HUDEP-2 (cell line): ENCODE data around the gene CPAMD8.
"Not testable (repeated sequence)": the region's sequence is repeated elsewhere in the genome, so short reads cannot be mapped to it uniquely, and the experiment has no call there.

Source experiments
- DNase-seq, 76 experiments: peaks; one replicate each; lab custom pipeline; 2025; ENCODE audit not compliant: unreplicated experiment in 76 of 76; lab: John Stamatoyannopoulos, UW

Gene CPAMD8

DNA sequence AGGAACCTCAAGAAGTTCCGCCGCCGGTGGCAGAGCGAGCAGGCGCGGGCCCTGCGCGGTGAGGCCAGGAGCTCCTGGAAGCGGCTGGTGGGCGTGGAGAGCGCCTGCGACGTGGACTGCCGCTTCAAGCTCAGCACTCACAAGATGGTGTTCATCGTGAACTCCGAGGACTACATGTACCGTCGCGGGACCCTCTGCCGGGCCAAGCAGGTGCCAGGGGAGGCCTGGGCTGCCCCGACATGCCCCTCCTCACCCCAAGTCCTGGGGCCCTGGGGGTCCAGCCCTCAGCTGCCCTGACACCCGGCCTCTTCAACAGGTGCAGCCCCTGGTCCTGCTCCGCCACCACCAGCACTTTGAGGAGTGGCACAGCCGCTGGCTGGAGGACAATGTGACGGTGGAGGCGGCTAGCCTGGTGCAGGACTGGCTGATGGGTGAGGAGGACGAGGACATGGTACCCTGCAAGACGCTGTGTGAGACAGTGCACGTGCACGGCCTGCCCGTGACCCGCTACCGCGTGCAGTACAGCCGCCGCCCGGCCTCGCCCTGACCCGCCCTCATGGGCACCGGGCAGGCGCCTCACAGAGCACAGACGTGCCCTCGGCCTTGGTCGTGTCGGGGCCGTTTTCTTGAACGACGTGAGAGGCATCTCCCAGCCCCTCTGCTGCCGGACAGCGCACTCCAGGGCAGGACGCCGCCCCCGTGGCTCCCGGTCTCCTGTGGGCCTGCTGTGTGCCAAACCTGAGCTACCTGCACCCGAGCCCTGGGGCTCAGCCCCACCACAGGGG lies 148.2 kb downstream of the CPAMD8 start:
- DNase-seq, result no peak

DNA sequence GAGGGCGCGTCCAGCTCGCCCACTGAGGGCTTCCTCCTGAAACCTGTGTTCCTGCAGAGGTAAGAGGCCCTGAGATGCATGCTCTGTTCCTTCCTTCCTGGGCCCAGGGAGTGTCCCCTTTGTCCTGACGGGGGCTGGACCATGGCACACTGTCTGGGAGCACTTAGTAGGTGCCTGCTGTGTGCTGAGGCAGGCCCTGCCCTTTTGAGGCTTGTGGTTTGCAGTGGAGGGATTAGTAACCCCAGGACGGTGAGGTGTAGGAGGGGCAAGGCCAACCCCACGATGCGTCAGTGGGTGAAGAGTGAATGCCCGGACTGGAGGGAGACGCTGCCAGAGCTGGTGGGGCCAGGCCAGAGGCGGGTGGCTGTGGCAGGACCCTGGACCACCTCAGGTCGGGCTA lies 149.0 kb downstream of the CPAMD8 start:
- no peak for DNase-seq

DNA sequence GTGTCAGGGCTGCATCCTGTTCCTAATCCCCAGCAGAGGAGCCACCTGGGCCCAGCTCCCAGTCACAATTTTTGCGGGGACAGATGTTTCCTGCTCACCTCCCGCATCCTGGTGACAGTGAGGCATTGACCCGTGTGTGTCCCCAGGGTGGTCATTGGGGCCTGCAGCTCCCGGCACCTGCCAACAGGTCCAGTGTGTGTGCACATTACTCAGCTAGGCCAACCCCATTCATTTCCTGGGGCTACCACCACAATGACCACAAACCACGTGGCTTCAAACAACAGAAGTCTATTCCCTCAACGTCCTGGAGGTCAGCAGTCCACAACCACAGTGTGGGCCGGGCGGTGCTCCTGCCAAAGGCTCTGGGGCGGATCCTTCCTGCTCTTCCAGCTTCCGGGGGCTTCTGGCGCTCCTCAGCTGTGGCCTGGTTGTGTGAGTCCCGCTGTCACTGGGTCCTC lies 149.7 kb downstream of the CPAMD8 start:
- no peak for DNase-seq

DNA sequence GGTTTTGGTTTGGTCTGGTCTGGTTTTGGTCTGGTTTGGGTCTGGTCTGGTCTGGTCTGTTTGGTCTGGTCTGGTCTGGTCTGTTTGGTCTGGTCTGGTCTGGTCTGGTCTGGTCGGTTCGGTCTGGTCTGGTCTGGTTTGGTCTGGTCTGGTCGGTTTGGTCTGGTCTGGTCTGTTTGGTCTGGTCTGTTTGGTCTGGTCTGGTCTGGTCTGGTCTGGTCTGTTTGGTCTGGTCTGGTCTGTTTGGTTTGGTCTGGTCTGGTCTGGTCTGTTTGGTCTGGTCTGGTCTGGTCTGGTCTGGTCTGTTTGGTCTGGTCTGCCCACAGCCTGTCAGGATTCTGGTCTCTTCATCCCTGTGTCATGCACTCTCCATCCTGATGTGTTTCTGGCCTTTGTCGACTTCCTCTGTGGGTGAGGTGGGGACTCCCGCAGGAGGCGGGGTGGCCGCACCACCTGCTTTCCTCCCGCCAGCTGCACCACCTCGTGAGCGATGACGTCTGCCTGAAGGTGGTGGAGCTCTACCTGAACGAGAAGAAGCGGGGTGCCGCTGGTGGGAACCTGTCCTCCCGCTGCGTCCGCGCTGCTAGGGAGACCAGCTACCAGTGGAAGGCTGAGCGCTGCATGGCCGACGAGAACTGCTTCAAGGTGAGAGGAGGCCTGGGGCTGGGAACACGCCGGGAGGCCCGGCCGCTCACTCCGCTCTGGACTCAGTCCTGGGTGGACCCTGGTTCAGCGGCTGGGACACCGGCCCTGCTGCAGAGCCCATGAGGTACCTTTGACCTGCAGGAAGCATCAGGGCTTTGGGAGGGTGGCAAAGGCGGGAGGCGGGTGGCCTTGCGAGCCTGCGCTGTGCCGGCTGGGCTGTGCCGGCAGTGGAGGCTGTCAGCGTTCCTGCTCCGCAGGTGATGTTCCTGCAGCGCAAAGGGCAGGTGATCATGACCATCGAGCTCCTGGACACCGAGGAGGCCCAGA lies 150.7 kb downstream of the CPAMD8 start:
- DNase-seq, result no peak

DNA sequence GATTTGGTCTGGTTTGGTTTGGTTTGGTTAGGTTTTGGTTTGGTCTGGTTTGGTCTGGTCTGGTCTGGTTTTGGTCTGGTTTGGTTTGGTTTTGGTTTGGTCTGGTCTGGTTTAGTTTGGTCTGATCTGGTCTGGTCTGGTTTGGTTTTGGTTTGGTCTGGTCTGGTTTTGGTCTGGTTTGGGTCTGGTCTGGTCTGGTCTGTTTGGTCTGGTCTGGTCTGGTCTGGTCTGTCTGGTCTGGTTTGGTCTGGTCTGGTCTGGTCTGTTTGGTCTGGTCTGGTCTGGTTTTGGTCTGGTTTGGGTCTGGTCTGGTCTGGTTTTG lies 151.7 kb downstream of the CPAMD8 start:
- DNase-seq, result not testable (repeated sequence)

DNA sequence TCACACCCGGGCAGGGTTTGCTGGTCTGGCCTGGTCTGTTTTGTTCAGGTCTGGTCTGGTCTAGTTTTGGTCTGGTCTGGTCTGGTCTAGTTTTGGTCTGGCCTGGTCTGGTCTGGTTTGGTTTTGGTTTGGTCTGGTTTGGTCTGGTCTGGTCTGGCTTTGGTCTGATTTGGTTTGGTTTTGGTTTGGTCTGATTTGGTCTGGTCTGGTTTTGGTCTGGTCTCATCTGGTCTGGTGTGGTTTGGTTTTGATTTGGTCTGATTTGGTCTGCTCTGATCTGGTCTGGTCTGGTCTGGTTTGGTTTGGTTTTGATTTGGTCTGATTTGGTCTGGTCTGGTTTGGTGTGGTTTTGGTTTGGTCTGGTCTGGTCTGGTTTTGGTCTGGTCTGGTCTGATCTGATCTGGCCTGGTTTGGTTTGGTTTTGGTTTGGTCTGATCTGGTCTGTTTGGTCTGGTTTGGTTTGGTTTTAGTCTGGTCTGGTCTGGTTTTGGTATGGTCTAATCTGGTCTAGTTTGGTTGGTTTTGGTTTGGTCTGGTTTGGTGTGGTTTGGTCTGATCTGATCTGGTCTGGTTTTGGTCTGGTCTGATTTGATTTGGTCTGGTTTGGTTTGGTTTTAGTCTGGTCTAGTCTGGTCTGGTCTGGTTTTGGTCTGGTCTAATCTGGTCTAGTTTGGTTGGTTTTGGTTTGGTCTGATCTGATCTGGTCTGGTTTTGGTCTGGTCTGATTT lies 152.2 kb downstream of the CPAMD8 start:
- DNase-seq, result no peak

DNA sequence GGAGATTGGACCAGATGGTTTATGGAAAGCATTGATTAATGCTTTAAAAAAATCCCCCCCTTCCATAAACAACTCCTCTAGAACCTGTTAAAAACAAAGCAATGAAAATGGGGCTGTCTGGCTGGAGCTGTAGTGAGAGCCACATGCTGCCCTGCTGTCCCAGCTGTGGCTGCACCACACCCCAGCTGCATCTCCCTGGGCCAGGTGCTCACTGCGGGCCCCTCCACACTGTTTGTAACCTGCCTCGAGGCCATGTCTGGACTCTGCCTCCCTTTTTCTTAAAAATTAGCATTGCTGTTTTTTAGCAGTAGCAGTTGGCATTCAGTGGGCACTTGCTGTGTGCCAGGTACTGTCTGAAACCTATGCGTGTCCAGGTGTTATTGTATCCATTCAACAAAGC lies 153.0 kb downstream of the CPAMD8 start:
- no peak for DNase-seq

DNA sequence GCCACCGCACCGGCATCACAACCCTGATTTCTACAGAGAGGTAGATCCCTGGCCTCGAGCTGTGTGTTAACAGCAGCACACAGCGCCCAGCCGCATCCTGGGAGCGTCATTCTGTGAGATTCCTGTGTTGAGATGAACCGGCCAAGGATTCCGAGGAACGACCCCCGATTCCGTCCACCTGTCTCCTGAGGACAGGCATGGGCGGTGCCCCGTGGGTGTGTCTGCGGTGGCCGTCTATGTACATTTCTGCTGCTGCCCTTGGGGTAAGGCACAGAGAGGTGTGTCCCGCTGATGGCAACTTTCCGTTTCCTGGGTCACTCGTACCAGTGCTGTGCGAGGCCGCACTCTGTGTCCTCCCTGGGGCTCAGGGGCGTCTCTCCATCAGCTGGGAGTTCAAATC lies 153.9 kb downstream of the CPAMD8 start:
- DNase-seq, result no peak

DNA sequence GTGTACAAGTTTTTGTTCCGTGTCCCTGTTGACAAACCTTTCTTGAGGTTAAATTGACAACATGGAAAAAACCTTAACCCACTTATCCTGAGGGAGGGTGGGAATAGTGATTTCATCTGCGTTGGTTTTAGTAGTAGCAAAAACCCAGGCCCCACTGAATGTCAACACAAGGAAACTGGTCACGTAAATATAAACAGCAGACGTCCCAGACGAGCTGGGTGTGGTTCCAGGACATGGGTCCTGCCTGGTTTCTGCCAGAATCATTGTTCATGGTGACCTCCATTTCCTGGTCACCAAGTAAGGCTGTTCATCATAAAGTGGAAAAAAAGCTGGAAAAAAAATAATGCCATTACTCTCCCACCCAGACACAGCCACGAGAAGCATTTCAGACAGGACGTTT lies 154.7 kb downstream of the CPAMD8 start:
- DNase-seq, result no peak

DNA sequence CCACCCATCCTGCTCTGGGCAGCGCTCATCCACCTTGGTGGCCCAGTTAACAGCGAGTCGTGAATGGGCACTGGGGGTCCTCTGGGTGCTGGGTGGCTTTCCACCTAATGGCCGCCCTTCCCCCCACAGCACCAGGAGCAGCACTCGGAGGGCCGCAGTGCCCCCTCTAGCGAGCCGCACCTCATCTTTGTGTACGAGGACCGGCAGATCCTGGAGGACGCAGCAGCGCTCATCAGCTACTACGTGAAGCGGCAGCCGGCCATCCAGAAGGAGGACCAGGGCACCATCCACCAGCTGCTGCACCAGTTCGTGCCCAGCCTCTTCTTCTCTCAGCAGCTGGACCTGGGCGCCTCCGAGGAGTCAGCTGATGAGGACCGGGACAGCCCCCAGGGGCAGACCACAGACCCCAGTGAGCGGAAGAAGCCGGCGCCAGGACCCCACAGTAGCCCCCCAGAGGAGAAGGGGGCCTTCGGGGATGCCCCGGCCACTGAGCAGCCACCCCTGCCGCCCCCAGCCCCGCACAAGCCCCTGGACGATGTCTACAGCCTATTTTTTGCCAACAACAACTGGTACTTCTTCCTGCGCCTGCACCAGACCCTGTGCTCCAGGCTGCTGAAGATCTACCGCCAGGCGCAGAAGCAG lies 157.2 kb downstream of the CPAMD8 start:
- DNase-seq, result no peak

DNA sequence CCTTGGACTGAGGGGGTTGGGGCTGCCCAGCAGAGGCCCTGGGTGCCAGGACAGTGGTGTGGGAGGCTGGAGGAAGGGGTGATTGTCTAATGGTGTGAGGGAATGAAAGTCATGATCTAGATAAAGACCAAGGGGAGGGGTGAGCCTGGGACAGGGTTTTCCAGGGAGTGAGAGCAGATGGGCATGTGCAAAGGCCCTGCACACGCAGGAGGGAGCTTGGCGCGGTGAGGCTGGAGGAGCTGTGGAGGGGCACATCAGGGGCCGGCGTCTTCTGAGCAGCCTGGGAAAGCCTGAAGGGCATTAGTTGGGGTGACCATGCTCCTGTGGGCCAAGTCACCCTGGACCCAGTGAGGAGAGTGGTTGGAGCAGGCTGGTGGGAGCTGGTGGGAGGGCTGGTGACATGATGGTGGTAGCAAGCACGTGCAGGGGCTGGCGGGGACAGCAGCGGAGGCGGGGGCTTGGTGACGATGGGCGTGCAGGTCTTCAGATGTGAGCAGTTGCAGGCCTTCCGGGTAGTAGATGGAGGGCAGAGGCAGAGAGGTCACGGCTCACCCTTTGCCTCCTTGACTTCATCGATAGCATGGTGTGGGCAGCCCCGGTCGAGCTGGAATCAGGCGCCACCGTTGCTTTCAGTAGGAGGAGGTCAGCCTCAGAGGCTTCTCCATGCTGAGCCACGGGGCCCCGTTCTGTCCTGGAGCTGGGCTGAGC lies 158.0 kb downstream of the CPAMD8 start:
- DNase-seq, result no peak

DNA sequence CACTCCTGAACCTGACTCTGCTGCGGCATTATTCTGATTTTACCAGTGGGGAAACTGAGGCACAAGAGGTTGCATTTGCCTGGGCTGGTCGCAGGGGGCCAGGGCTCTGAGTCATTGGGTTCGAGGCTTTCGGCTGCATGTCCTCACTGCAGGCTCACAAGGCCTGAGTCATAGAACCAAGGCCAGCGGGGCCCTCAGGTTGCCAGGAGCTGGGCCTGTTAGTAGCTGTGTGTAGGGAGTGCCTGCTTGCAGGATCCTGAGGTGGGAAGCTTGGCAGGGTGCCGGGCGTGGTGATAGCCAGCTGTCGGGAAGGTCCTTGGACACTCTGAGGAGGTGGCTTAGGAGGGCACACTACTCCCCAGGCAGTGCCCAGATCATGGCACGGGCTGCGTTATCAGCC lies 159.4 kb downstream of the CPAMD8 start:
- DNase-seq, result no peak

DNA sequence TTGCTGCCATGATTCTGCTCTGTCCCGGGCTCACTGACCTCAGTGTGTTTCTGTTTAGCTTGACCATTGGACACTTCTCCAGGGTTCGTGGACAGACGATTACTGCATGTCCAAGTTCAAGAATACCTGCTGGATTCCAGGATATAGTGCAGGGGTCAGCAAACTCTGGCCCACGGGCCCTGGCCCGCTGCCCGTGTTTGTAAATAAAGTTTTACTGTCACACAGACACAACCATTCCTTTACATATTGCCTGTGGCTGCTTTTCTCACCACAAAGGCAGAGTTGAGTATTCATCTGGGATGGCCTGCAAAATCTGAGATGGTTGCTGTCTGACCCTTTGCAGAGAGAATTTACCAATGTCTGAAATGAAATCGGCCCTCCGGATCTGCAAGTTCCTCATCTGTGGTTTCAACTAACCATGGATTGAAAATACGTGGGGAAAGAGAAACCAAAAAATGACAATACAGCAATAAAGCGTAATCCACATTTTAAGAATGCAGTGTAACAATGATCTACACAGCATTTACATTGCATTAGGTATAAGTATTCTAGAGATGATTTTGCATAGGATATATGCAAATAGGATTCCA lies 163.7 kb downstream of the CPAMD8 start:
- DNase-seq, result no peak

DNA sequence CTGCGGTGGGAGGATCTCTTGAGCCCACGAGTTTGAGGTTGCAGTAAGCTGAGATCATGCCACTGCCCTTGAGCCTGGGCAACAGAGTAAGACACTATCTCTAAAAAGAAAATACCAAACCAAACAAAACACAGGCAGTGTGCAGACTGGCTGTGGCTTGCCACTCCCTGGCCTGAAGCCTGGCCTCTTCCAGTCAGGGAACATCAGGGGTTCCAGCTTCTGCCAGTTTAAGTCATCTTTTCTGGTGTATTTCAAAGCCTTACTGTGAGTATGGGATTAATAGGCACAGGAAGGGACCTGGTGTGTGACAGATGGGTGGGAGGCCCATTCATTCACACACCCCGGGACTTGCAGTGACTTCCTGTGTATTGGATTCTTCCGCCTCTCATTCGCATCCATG lies 164.8 kb downstream of the CPAMD8 start:
- DNase-seq, result no peak

DNA sequence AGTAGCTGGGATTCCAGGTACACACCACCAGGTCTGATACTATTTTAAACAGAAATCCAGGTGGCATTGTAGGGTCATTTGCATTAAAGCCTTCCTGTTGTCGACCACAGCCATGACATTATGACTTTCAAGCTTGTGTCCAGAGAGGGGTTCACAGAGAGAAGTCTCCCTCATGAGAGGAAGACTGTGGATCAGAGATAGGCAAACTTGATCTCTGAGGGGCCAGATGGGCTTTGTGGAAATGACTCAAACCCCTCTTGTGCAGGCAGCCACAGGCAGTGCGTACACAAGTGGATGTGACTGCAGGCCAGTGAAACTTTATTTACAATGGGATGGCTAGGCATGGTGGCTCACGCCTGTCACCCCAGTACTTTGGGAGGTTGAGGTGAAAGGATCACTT lies 165.6 kb downstream of the CPAMD8 start:
- DNase-seq, result no peak

DNA sequence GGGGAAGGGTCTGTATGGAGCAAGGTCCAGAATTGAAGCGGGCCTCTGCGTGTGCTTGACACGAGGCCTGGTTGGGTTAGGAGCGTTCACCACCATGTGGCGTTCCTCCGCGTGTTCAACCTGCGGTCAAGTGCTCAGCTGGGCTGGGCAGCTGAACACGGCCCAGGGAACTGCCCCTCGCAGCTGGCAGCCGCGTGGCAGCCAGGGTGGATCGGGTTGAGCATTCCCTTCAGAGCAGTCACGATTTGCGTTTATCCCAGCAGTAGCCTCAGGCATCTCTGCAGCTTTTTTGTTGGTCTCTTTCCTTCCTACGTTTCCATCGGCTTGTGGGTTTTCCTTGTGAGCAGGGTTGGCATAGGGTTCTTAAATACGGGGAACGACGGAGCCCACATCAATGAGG lies 166.5 kb downstream of the CPAMD8 start:
- no peak for DNase-seq

DNA sequence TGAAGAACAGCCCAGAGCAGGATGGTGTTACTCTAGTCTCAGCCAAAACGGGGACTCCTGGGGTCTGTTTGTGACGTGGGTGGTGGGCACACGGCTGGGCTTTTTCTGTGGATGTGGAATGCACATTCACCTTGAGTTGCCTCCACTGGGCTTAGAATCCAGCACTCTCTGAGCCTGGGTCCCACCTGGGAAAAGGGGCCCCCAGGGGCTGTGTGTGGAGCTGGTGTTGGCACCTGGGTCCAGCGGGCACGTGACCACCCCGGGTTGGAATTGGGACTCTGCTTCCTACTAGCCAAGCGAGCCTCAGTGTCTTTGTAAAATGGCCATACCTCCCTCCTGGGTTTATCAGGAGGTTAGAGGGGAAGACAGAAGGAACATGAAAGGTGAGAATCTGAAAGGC lies 167.0 kb downstream of the CPAMD8 start:
- DNase-seq, result no peak

DNA sequence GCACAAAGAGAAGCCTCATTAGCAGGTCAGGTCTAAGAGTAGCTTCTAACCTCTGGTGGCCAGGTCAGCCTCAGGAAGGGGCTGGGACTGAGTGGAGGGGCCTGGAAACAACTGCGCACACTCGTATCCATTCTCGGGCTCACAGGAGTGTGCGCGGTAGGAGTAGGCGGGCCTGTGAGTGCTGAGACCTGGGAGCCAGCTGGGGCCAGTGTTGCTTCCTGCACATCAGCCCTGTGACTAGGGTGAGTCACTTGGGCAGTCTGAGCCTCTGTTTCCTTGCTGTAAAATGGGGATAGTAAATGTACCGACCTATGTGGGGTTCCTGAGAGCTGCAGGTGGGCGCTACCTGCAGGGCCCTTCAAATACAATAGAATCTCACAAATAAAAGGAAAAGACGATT lies 170.5 kb downstream of the CPAMD8 start:
- no peak for DNase-seq

DNA sequence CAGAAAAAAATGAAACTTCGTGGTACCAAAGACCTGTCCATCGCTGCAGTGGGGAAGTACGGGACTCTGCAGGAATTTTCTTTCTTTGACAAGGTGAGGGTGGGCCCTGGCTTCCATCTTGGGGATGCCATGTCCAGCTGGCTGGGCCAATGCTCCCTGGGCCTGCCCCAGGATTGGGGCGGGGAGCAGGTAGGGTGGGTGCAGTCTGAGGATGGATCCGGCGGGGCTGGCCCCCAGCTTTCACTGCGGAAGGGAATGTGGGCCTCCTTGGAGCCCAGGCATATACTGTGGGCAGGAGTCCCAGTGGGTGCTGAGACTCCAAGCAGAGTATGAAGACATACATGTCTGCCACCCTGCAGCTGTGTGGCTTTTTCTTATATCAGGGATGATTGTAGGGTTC lies 173.5 kb downstream of the CPAMD8 start:
- DNase-seq, result no peak
